ENCODE data around the gene DUSP16. TPM values are rescaled to one million over a fixed set of nuclear protein-coding genes. Genes with fewer than 3 reads are reported as not detected.

DUSP16 gene
- total RNA-seq, 4 donors from 2014 or later = 15.3 to 29.0 (median 25.0) TPM

DNA sequence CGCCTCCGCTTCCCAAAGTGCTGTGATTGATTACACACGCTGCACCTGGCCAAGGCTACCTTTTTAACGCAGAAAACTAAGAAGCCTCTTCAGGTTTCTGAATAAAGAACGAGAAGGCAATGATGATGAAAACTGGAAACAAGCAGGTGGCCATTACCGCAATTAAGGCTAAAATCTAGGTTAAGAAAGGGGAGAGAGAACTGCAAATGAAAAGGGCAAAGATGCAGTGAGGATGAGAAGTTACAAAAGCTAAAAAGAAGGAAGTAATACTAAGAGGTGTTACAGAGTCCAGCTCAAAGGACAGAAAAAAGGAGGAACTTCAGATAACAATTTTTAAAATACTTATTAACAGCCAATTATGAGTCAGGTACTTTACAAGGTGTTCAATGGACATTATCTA lies 79.7 kb downstream of the DUSP16 start:
- TF ChIP-seq, protein P1, sequence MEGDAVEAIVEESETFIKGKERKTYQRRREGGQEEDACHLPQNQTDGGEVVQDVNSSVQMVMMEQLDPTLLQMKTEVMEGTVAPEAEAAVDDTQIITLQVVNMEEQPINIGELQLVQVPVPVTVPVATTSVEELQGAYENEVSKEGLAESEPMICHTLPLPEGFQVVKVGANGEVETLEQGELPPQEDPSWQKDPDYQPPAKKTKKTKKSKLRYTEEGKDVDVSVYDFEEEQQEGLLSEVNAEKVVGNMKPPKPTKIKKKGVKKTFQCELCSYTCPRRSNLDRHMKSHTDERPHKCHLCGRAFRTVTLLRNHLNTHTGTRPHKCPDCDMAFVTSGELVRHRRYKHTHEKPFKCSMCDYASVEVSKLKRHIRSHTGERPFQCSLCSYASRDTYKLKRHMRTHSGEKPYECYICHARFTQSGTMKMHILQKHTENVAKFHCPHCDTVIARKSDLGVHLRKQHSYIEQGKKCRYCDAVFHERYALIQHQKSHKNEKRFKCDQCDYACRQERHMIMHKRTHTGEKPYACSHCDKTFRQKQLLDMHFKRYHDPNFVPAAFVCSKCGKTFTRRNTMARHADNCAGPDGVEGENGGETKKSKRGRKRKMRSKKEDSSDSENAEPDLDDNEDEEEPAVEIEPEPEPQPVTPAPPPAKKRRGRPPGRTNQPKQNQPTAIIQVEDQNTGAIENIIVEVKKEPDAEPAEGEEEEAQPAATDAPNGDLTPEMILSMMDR (IDR thresholded peaks at IDR 0.05) = no peak
- no peak for TF ChIP-seq POLR2A (IDR thresholded peaks at IDR 0.05)
- DNase-seq (ENCODE audit: low spot score in 2 of 2) = no peak
- intact Hi-C loops (cut with DNase I; ENCODE audit: low total_unique reads) = no loop called here
- 79 to 95% methylated on average over 6 of the region's 6 CpGs for WGBS, 2 donors
- no peak overlapping the region for H3K4me3 ChIP-seq (ENCODE audit: low read depth, poor library complexity, severe bottlenecking)

DNA sequence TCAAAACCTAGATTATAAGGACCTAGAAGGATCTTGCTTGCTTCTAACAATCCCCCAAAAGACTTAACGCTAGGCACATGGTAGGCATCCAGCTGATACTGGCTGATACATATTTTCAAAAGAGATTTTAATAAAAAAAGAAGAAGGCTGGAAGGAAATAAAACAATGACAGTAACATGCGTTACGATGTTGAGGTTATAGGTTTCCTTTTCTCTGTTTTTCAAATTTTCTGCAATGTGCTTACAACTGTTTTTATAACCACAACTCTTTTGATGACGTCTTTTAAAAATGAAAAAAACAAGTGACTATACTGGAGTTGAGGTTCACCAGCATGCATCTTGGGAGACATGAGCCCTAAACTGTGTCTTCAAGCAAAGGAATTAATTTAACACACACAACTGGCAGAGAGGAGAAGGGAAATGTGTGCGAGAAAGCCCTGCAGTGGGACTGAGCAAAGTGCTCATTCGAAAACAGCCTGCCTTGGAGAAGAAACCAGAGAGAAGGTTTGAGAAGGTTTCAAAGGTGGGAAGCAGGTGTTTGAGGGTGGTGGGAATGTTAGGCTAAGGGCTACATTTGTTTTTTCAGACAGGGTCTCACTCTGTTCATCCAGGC lies 80.4 kb downstream of the DUSP16 start:
- intact Hi-C loops (cut with DNase I; ENCODE audit: low total_unique reads) = no loop called here
- WGBS, 2 donors = 91 to 94% methylated on average over 6 of the region's 6 CpGs
- no peak overlapping the region for H3K4me3 ChIP-seq (ENCODE audit: low read depth, poor library complexity, severe bottlenecking)
- TF ChIP-seq, protein P1 (IDR thresholded peaks at IDR 0.05) = no peak
- TF ChIP-seq POLR2A (IDR thresholded peaks at IDR 0.05) = no peak
- no peak for DNase-seq (ENCODE audit: low spot score in 2 of 2)

DNA sequence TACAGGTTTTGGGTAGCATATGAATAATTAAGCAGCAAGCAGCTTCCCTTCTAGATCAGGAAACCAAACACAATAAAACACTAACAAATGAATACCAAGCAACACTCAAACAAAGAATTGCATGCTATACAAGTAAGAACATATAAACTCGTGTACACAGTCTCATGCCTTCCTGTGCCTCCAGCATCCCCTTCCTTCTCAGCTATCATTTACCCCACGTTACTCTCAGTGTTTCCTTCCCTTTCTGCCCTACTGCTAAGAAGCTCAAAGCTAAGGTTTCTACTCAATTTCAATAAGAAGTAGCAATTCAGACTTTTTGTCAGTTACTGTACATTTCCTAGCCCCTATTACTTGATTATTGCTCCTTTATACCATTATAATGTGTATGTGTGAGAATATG lies 81.0 kb downstream of the DUSP16 start:
- WGBS, 2 donors = 53 to 55% methylated on average over 2 of the region's 2 CpGs
- intact Hi-C loops (cut with DNase I; ENCODE audit: low total_unique reads) = no loop called here
- TF ChIP-seq, protein P1 (IDR thresholded peaks at IDR 0.05) = no peak
- no peak for TF ChIP-seq POLR2A (IDR thresholded peaks at IDR 0.05)

DNA sequence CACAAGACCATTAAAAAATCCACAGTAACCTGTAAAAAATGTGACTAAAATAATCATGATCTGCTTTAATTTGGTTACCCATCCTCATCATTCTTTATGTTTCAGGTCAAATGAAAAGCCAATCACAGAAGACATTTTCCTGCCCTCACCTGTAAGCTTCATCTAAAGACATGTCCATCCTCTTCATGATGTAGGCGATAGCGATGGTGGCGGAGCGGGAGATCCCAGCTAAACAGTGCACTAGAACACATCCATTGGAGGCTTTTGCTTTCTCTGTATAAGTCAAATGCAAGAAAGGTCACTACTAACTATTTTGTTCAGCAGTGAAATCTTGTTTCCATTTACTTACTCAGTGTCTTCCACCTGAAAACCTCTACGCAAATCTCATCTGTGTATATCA lies 82.6 kb downstream of the DUSP16 start:
- DNase-seq (ENCODE audit: low spot score in 2 of 2) = no peak
- TF ChIP-seq, protein P1 (IDR thresholded peaks at IDR 0.05) = no peak
- no peak for TF ChIP-seq POLR2A (IDR thresholded peaks at IDR 0.05)
- no peak overlapping the region for H3K4me3 ChIP-seq (ENCODE audit: low read depth, poor library complexity, severe bottlenecking)
- 97 to 98% methylated on average over 5 of the region's 5 CpGs for WGBS, 2 donors
- intact Hi-C loops (cut with DNase I; ENCODE audit: low total_unique reads) = no loop called here

More for the DNA sequence above, 81.0 kb downstream of the DUSP16 start:
- no peak for DNase-seq (ENCODE audit: low spot score in 2 of 2)
- no peak overlapping the region for H3K4me3 ChIP-seq (ENCODE audit: low read depth, poor library complexity, severe bottlenecking)

DNA sequence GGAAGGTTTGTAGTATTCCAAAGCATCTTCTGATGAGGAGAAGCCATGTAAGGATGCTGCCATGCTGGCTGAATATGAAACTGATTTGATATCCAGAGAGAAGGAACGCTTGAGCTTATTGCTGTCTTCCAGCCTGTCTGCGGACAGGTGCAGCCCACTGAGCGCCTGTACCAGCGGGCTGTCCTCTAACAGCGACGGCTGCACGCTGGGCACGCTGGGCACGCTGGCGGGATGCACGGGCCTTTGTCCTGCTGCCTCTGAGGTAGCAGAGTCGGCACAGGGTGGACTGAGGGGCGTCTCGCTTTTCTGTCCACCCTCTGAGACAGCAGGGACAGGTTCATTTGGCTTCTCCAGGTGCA lies 85.2 kb downstream of the DUSP16 start:
- intact Hi-C loops (cut with DNase I; ENCODE audit: low total_unique reads) = no loop called here
- DNase-seq (ENCODE audit: low spot score in 2 of 2) = no peak
- no peak overlapping the region for H3K4me3 ChIP-seq (ENCODE audit: low read depth, poor library complexity, severe bottlenecking)
- TF ChIP-seq, protein P1 (IDR thresholded peaks at IDR 0.05) = no peak
- TF ChIP-seq POLR2A (IDR thresholded peaks at IDR 0.05) = no peak
- WGBS, 2 donors = 96 to 97% methylated on average over 14 of the region's 14 CpGs

Data from lower leg skin (tissue), 4 donors.